VCaP (cell line): ENCODE data around the gene PNPLA7.

Experiments used
- H3K27ac ChIP-seq: fragments of 450-650 bp; 2 replicates; pipeline ENCODE4 v1.5.1; 2017
- TF ChIP-seq, protein P1 (sequence below): fragments of 450-650 bp; conservative IDR thresholded peaks from 2 replicates; pipeline ENCODE4 v1.5.1; 2017; ENCODE audit warnings: mild to moderate bottlenecking, moderate library complexity

Gene PNPLA7

GRCh38 chr9:137480686-137481683 lies 69.2 kb downstream of the PNPLA7 start:
- TF ChIP-seq, protein P1, sequence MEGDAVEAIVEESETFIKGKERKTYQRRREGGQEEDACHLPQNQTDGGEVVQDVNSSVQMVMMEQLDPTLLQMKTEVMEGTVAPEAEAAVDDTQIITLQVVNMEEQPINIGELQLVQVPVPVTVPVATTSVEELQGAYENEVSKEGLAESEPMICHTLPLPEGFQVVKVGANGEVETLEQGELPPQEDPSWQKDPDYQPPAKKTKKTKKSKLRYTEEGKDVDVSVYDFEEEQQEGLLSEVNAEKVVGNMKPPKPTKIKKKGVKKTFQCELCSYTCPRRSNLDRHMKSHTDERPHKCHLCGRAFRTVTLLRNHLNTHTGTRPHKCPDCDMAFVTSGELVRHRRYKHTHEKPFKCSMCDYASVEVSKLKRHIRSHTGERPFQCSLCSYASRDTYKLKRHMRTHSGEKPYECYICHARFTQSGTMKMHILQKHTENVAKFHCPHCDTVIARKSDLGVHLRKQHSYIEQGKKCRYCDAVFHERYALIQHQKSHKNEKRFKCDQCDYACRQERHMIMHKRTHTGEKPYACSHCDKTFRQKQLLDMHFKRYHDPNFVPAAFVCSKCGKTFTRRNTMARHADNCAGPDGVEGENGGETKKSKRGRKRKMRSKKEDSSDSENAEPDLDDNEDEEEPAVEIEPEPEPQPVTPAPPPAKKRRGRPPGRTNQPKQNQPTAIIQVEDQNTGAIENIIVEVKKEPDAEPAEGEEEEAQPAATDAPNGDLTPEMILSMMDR = no peak
- peak overlapping the region; percentile 93 for H3K27ac ChIP-seq

DNA sequence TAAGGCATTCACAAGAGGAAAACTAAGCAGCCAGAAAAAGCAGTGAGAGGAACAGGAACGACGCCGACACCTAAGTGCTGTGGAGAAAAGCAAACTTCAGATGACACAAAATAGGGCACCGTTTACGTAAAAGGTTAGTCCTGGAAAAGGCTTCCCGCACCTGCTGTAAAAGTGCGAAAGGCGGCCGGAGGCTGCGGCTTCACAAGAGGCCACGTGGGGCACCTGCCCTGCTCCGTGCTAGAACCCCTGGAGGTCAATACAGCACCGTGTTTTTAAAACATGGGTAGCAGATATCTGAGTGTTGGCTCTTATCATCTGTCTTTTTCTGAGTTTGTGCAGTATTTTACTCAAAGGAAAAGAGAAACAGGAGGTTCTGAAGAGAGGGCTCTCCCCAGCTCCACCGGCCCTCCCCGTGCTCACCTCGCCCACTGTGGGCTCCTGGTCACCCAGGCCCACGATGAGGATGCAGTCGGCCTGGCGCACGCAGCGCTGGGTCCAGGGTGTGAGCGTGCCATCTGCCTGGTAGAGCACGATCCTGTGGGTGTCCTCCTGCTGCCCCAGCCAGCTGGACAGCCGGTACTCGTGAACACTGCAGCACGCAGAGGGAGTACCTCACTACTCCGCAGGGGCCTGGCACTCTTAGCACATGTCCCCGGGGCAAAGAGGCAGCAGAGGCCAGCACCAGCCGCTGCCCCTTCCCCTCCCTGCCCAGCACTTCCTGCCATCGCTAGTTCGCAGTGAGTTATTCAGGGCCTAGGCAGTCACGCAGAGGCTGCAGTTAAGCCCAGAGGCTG lies 70.1 kb downstream of the PNPLA7 start:
- H3K27ac ChIP-seq = peak overlapping the region; percentile 93
- TF ChIP-seq, protein P1 = no peak

GRCh38 chr9:137478962-137479861 lies 71.0 kb downstream of the PNPLA7 start:
- H3K27ac ChIP-seq = peak overlapping the region; percentile 93
- TF ChIP-seq, protein P1 = no peak

DNA sequence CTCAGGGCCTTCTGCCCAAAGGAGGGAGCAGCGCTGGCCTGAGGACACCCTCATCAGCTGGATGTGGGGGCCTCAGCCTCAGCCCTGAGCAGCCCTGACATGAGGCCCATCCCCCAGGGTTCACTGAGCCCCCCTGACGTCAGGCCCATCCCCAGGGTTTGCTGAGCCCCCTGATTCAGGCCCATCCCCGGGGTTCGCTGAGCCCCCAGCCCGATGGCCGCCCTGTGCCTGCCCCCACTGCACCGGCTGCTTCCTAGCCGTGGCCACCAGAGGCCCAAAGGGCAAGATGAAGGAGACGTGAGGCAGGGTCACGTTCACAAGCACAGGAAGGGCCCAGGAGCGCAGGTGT lies 71.6 kb downstream of the PNPLA7 start:
- TF ChIP-seq, protein P1 = no peak
- peak overlapping the region; percentile 93 for H3K27ac ChIP-seq

DNA sequence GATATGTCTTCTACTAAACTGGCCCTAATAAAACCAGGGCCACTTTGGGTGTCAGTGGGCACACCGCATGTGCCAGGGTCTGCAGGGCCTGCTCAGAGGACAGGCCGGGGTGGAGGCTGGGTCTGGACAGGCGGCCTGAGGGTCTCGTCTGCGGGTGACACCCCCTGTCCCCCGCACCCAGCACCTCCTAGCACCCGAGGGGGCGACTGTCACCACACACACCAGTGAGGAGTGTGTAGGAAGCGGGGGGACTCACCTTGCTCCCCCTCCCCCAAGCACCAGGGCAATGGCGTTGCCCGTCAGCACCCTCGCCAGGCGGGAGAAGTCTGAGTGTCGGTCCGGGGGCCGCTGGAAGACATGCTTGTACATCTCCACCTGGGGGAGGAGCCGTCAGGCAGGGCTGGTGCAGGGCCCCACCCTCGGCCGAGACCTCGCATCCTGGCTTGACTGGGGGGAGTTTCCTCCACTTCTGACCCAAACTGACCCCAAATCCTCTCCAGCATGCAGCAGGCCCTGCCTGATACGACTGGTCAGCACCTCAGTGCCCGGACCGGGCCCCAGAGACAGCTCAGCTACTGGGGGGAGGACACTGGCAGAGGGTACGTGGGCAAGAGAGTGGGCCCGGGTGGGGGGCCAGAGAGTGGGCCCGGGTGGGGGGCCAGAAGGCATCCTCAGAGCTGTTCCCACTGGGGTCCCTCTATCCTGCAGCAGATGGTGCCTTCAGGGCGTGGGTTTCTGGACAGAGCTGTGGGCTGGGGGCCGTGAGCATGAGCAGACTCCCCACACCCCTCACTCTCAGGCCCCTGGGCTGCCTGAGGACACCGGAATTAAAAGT lies 72.2 kb downstream of the PNPLA7 start:
- TF ChIP-seq, protein P1 = no peak
- H3K27ac ChIP-seq = peak overlapping the region; percentile 93

DNA sequence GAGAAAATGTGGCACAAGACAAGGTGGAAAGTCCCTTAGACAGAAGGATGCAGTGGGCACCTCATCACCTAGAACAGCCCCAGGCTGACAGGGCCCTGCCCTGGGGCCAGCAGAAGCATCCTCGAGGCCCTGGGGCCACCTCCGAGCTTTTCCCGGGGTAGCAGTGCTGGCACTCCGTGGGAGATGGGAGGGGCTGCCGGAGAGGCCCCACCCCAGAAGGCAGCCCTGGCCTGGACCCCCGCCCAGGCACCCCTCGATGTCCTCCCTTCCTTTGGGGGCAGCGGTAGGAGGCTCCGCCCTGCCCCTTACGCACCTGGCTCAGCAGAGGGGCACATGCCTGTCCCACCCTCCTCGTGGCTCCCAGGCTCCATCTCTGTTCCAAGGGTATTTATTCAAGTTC lies 73.3 kb downstream of the PNPLA7 start:
- TF ChIP-seq, protein P1 = no peak
- H3K27ac ChIP-seq = no peak overlapping the region
